Tibial artery (tissue), 4 donors: Measurements from ENCODE around the gene FAM181A.

ENCODE experiments used
- DNase-seq, 2 donors: peaks; one replicate each; pipeline ENCODE4 v3.0.0-alpha.2; 2019
- H3K27ac ChIP-seq, 2 donors: fragments of 200-600 bp; sonication (generic) in 1 of 2; 1 replicate in 1 of 2; 2 replicates in 1 of 2; pipeline ENCODE4 v1.5.1; 2018 to 2019; ENCODE audit warnings: mild to moderate bottlenecking in 1 of 2
- H3K27me3 ChIP-seq, 2 donors: fragments of 200-600 bp; sonication (generic) in 1 of 2; one replicate each; pipeline versions ENCODE4 v1.5.1 to v1.6.0; 2016 to 2019
- H3K36me3 ChIP-seq, 3 donors: fragments of 200-600 bp; sonication (generic) in 2 of 3; one replicate each; pipeline ENCODE4 v1.5.1; 2016 to 2019; ENCODE audit warnings: mild to moderate bottlenecking in 2 of 3
- H3K4me1 ChIP-seq, 4 donors: fragments of 200-600 bp; sonication (generic) in 2 of 4; 1 replicate in 3 of 4; 2 replicates in 1 of 4; pipeline ENCODE4 v1.5.1; 2016 to 2019
- H3K4me3 ChIP-seq, 2 donors: fragments of 200-600 bp; sonication (generic) in 1 of 2; 1 replicate in 1 of 2; 2 replicates in 1 of 2; pipeline ENCODE4 v1.5.1; 2018 to 2019; ENCODE audit warnings: mild to moderate bottlenecking in 2 of 2
- H3K9me3 ChIP-seq, 3 donors: fragments of 200-600 bp; sonication (generic) in 1 of 3; one replicate each; pipeline ENCODE4 v1.5.1; 2016 to 2019
- CTCF ChIP-seq, 2 experiments: fragments of 200-600 bp in 1 of 2; fragments of 450-650 bp in 1 of 2; IDR thresholded peaks; one replicate each; pipeline ENCODE4 v1.5.1; 2017 to 2019; ENCODE audit warnings: antibody characterized with exemption in 2 of 2, mild to moderate bottlenecking in 1 of 2, moderate library complexity in 1 of 2
- intact Hi-C: fragments of 100-400 bp; cut with DNase I; formaldehyde crosslinking; loops from one replicate; pipeline ENCODE4 v1.15.0; 2023; ENCODE audit warnings: low total_unique reads

The FAM181A gene

GRCh38 chr14:93972618-93973205 lies 45.6 kb downstream of the FAM181A start:
- TF ChIP-seq CTCF (IDR thresholded peaks at IDR 0.05), result no peak

GRCh38 chr14:93973607-93974006 lies 46.5 kb downstream of the FAM181A start:
- Histone ChIP-seq H3K27me3 (no peaks in the 10 kb centered on the region), H3K9me3 (no peaks in the 10 kb centered on the region), H3K27ac (peak overlapping the region; percentile 89), H3K4me1 (peaks cover 0 to 84% (median 45%) of the 10 kb centered on the region in 4 donors), H3K36me3 (no peaks in the 10 kb centered on the region), H3K4me3 (peak overlapping the region; percentile 50 to 53)
- no peak for TF ChIP-seq CTCF (IDR thresholded peaks at IDR 0.05)
- DNase-seq, result no peak
- intact Hi-C loops, result no loop called here

More at GRCh38 chr14:93972618-93973205, 45.6 kb downstream of the FAM181A start:
- Histone ChIP-seq H3K27me3 (no peaks in the 10 kb centered on the region), H3K9me3 (no peaks in the 10 kb centered on the region), H3K4me1 (peaks cover 0 to 92% (median 54%) of the 10 kb centered on the region in 4 donors), H3K36me3 (no peaks in the 10 kb centered on the region), H3K4me3 (no peak overlapping the region), H3K27ac (peak overlapping the region; percentile 89)
- intact Hi-C loops, result no loop called here
- DNase-seq, result no peak

- Histone ChIP-seq H3K36me3 (no peaks in the 10 kb centered on the region), H3K27ac (peak overlapping the region; percentile 89), H3K27me3 (no peaks in the 10 kb centered on the region), H3K9me3 (no peaks in the 10 kb centered on the region), H3K4me3 (peak overlapping the region; percentile 50 to 53), H3K4me1 (peaks cover 0 to 77% (median 39%) of the 10 kb centered on the region in 4 donors)
- intact Hi-C loops, result no loop called here
- DNase-seq, result no peak
- TF ChIP-seq CTCF (IDR thresholded peaks at IDR 0.05), result no peak
Observed at GRCh38 chr14:93974299-93974698, 47.2 kb downstream of the FAM181A start.

- intact Hi-C loops, result no loop called here
- Histone ChIP-seq H3K4me3 (peak overlapping the region; percentile 50 to 53), H3K9me3 (no peaks in the 10 kb centered on the region), H3K36me3 (no peaks in the 10 kb centered on the region), H3K27me3 (no peaks in the 10 kb centered on the region), H3K4me1 (peaks cover 0 to 72% (median 34%) of the 10 kb centered on the region in 4 donors), H3K27ac (peak overlapping the region; percentile 89)
- peak; percentile 42 to 85 for DNase-seq
- no peak for TF ChIP-seq CTCF (IDR thresholded peaks at IDR 0.05)
Observed at GRCh38 chr14:93974833-93975232, 47.7 kb downstream of the FAM181A start.

- no peaks in the 10 kb centered on the region for H3K27me3 ChIP-seq
- TF ChIP-seq CTCF (IDR thresholded peaks at IDR 0.05), result peak; percentile 24 to 35
- no peaks in the 10 kb centered on the region for H3K9me3 ChIP-seq
- peaks cover 0 to 71% (median 30%) of the 10 kb centered on the region in 4 donors for H3K4me1 ChIP-seq
- H3K27ac ChIP-seq, result peak overlapping the region; percentile 89
- intact Hi-C loops, result no loop called here
- H3K4me3 ChIP-seq, result peak overlapping the region; percentile 50 to 53
- no peaks in the 10 kb centered on the region for H3K36me3 ChIP-seq
- no peak for DNase-seq
Observed at GRCh38 chr14:93975791-93976476, 48.8 kb downstream of the FAM181A start.
